Stimulated activated CD8-positive, alpha-beta memory T cell treated with anti-CD3 and anti-CD28 coated beads, Interleukin-15, amount 100 ng/mL, for 48 hours (primary cell): ENCODE data around the gene CD109.
"Not testable (repeated sequence)": the region's sequence is repeated elsewhere in the genome, so short reads cannot be mapped to it uniquely, and the experiment has no call there.

Experiments used
- DNase-seq, 2 donors: peaks; one replicate each; pipeline ENCODE4 v3.0.0-alpha.2; 2020; ENCODE audit warnings: low read depth in 2 of 2

The CD109 gene

DNA sequence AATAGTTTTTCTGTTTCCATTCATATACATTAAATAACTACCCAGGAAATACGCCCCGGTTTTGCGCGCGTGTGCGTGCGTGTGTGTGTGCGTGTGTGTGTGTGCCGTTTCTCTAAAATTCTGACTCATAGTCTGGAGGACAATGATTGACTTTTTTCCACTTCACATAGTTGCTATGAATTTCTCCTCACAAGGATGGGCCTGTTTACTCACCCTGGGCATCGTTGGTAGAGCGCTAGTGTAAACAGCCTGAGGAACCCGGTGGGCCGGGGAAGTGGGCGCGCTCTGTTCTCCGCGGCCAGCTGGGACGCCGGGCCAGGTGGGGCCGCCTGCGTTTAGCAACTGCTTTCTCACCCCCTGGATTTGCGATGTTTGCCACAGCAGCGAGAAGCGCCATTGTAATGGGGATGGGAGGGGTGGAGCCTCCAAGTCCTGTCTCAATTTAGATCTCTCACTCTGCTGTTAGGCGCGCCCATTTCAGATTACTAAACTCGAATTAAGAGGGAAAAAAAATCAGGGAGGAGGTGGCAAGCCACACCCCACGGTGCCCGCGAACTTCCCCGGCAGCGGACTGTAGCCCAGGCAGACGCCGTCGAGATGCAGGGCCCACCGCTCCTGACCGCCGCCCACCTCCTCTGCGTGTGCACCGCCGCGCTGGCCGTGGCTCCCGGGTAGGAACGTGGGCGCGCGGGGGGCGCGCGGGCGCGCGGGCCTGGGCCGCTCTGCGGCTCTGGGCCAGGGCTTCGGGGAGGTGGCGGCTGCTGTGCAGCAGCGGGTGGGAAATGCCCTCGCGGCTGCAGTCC is at the start of gene CD109:
TSS of gene CD109 (plus strand) at position 585 of the 803 bp plus-strand sequence. CDS start at position 598, 13 bp downstream.
- DNase-seq: peak; percentile 57 to 59

DNA sequence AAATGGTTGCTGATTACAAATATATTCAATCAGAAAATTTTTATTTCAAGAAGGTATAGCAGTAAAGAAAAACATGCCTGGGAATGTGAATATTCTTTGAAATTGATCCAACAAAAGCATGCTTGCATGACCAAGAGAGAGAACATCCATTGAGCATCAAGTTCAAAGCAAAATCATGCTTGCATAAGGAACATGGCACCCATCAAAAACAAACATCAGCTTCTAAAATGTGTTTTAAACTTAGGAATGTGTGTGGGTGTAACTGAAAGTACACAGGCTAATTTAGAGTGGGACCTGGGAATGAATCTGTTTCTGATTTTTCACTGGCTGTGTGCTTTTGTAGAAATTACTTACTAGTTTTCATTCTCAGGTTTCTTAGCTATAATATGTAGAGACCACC is 47.8 kb upstream of the CD109 start:
- no peak for DNase-seq

DNA sequence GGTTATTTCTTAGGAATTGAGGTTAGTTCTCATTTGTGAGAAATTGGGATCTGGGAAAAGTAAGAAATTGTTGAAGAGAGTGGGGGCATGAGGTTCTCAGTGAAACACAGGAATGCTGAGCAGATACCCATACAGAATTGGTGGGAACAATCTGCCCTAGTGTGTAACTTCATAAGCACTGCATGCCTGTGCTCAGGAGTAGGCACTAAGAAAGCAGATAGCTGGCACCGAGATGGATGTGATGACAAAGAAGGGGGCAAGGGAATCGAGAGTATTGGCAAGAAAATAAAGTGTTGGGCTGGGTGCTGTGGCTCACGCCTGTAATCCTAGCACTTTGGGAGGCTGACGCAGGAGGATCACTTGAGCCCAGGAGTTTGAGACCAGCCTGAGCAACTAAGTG is 46.2 kb upstream of the CD109 start:
- no peak for DNase-seq

DNA sequence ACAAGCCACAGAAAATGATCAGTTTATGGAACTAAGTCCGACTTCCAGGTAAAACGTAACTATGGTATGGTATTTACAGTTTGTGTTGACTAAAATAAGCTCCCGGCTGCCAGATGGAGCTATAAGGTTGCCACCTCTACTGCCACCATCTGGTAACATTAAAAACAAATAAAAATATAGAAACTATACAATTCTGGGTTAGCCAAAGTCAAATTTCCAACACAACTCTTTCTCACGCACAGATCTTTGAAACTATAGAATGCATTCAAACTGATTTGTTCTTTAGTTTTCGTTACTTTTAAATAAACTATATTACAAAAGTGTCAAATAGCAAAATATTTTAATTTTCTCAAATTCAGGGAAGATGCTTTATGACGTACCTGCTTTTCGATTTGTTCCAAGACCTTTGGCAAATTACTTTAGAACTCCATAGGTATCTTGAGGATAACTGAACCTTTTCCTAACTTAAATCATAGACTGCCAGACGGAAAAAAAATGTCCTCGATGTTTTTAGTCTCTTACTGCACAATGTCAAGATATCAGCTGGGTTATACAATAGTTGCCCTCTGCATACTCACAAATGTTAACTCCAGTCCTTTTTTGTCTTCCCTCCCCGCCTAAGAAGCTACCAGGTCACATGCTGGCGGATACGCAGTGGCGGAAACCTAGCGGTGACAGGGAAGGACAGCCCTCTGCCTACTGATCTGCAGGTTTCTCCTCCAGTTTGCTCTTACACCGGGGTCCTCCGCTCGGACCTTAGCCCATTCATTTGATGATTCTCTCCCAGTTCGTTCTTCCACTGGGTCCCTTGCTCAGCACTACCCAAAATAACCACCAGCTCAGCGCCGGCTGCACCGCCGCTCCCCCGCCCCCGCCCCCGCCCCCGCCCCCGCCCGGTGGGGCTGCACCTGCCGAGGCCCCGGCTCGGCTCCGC is 43.1 kb upstream of the CD109 start:
- peak; percentile 34 to 42 for DNase-seq

DNA sequence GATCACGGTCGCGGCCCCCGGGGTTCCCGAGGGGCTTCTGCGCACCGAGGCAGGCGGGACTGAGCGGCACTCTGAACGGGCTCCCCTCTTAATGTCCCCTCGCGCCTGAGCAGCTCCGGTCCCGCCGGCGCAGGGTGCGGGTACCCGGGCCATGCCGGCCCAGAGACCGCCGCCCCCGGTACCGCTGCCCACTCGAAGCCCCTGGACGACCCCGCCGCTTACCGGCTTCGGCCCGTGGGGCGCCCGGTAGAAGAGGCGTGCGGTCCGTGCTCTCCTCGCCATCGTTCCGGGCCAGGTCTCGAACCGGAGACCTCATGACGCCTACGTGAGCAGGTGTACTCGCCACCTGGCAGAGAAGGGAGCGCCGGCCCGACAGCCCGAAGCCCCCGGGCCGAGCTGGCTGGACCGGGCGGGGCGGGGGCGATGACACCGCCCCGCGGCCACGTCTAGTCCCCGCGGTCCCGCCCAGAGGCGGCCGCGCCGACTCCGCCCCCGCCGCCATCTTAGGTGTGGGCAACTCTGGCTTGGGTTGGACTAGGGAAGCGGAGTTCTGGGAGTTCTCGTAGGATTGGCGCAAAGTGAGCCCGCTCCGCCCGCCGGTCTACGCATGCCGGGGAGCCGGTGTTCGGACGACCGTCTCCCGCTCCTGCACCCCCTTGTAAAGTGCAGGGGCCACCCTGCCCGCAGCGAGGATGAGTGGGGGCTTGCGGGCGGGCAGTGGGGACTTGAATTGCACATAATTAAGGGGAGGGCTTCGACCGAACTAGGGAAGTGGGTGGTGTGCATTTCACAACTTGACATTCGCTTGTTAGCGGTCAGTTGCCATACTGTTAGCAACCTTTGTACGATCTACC is 42.2 kb upstream of the CD109 start, which contains the start of gene SLC17A5:
TSS of gene SLC17A5 (minus strand) at position 422 of the 854 bp plus-strand sequence. CDS start at position 316, 106 bp downstream.
- DNase-seq: peak; percentile 85 to 86

DNA sequence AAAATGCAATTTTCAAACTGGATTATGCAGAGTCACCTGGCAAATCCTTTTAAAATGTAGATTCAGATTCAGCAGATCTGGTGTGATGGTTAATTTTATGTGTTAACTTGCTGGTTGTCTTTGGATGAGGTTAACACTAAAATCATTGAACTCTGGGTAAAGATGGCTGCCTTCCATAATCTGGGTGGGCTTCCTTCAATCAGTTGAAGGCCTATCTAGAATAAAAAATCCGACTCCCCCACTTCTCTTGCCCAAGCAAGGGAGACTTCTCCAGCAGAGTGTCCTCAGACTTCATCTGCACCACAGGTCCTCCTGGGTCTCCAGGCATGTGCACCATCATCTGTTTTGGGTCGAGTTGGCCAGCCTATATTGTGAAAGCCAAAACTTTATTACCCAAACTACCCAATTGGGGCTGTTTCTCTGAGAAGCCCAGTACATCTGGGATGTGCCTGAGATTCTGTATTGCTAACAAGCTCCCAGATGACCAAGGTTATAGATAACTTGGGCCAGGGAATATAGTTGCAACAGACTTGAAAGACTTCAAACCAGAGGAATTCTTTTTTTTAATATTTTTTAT is 40.6 kb upstream of the CD109 start:
- DNase-seq: no peak

DNA sequence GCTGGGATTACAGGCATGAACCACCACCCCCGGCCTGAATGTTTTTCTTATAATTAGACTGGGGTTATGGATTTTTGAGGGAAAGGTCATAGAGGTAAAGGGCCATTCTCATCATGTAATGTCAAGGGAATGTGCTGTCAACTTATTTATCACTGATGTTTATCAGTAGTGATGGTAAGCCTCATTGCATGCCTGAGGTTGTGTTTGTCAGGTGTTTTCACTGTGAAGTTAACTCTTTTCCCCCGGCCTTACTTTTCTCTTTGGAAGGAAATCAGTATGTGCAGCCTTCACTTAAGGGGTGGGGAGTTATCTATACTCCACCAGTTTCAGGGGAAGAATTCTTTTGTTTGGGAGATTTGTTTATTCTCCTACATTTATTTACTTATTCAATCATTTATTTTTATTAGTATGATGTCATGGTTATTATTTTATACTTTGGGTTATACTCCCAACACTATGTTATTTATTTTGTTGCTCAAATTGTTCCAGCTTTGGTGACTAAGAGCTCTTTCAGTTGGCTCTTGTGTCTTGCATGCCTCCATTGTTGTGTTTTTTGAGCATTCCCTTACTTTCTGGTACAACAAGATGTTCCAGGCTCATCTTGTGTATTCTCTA is 39.4 kb upstream of the CD109 start:
- no peak for DNase-seq

DNA sequence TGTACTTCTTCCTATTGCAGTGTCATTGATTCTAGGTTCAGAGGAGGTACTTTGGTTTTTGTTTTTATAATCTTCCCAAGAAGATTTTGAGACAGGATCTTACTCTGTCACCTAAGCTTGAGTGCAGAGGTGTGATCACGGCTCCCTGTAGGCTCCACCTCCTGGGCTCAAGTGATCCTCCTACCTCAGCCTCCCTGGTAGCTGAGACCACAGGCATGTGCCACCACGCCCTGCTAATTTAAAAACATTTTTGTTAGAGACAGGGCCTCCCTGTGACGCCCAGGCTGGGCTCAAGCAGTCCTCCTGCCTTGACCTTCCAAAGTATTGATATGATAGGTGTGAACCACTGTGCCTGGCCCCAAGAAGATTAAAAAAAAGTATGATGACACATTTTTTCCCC is 38.8 kb upstream of the CD109 start:
- DNase-seq: peak in 1 of 2 donors; percentile 16

DNA sequence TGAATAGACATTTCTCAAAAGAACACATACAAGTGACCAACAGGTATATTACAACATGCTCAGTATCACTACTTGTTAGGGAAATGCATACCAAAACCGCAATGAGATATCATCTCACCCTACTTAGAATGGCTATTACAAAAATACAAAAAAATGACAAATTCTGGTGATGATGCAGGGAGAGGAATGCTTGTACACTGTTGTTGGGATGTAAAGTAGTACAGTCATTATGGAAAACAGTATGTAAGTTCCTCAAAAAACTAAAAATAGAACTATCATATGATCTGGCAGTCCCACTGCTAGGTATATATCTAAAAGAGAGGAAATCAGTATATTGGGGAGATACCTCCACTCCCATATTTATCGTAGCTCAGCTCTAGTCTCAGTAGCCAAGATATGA is 31.3 kb upstream of the CD109 start:
- DNase-seq: no peak

DNA sequence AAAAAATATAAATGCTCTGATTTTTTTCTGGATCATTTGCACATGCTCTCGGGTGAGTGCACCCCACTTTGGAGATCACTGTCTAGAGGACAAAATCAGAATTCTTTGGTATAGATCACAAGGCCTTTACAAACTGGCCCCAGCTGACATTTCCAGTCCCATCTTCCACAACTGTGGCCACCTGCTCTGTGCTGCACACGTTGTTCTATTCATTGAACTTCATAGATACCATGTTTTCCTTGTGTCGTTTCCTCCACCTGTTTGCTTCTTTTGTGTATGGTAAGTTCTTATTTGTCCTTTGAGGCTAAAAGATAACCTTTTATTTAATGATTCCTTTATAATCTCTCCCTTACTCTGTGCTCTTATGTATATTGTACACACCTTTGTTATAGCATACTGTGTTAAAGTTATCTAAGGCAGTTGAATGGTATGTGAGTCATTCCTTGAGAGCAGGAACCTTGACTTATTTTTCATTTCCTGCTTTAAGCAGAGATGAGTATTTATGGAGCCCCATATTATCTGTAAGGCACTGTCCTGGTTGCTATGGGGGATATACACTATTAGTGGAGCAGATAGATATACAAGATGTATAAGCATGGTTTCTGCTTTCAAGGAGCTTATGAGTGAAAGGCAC is 30.2 kb upstream of the CD109 start:
- DNase-seq: no peak

DNA sequence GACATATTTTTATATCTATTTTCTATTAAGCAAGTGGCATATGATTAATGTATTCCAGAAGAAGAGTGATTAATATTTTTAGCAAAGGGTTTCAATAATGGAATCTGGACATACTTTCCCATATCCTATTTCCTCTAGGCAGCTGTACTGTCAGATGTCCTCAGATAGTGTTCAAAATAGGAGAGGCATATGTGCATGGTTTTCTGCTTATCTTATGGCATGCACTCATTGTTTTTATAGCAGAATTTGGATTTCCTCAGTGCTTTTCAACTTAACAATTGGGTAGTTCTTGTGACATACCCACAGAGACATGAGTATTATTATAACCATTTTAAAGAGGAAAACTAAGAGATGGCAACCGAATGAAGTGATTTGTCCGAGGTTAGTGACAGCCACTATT is 29.6 kb upstream of the CD109 start:
- DNase-seq: no peak

DNA sequence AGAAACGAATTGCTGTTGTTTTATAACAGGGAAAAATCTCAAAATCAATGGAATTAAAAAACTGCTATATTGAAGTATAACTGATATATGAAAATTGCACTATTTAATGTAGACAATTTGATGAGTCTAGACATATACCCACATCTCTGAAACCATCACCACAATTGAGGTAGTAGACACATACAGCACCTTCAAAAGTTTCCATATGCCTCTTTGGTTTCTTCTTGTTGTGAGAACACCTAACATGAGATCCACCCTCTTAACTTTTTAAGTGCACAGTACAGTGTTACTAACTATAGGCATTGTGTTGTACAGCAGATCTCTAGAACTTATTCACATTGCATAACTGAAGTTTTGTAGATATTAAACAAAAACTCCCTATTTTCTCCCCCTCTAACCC is 28.2 kb upstream of the CD109 start:
- DNase-seq: no peak

DNA sequence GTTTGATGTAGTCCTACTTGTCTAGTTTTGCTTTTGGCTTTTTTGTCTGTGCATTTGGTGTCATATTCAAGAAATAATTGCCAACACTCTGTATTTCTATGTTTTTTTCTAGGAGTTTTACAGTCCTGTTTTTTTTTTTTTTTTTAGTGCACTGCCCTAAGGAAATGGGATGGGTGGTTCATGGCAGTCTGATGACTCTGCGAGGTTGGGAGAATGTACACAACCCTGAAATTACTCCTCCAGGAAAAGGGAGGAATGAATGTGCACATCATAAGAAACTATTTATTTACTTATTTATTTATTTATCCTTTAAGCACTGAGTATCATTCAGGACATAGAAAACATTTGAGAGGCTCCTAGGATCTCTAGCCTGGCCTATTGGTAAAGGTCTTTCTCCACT is 27.0 kb upstream of the CD109 start:
- DNase-seq: no peak

DNA sequence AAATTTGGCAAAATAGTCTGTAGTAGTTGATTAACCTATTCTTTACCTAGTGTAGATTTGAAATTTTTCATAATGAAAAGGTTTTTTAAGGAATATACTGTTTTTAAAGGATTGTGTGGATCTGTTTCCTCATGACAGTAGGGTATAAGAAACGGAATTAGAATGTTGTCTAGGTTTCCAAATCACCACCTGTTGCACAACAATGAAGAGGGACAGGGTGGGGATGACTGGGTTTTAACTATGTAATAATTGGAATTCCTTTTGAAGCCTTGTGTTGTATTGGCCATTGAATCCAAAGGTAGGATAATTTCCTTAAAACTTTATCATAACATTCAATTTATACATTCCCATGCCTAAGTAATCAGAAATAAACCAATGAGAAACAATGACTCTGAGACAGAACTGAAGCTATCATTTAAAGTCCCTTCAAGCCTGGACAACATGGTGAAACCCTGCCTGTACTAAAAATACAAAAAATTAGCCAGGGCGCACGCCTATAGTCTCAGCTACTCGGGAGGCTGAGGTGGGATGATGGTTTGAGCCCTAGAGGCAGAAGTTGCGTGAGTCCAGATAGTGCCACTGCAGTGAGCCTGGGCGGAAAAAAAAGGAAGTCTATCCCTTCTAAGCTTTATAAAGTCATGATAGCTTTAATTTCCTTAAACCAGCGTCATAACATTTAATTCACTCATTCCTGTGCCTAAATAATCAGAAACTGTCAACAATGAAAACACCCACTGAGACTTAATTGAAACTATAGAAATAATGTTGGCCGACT is 23.9 kb upstream of the CD109 start:
- no peak for DNase-seq

DNA sequence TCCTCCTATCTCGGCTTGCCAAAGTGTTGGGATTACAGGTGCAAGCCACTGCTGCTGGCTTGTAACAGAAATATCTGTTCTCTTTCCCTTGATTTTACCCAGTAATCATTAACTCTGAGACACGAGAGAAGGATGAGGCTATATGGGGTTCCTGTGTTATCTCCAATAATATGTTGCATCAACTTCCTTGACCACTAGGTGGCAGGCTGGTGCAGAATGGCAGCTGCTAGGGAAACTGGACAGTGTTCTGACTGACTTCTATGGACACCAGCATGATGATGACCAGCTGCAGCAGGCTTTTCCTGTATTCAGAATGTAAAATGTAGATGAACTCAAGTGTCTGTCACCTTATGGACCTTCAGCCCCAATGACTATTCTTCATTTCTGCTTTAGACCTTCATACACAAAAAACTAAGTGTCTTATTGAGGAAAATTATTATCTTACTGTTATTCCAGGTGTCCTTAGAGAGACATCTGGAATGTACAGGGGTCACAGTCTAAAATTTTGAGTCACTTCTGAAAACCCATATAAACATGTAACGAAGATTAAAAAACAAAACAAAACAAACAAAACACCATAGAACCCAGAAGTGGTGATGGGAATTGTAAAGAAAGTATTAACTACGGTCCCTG is 20.4 kb upstream of the CD109 start:
- DNase-seq: peak; percentile 22 to 48

DNA sequence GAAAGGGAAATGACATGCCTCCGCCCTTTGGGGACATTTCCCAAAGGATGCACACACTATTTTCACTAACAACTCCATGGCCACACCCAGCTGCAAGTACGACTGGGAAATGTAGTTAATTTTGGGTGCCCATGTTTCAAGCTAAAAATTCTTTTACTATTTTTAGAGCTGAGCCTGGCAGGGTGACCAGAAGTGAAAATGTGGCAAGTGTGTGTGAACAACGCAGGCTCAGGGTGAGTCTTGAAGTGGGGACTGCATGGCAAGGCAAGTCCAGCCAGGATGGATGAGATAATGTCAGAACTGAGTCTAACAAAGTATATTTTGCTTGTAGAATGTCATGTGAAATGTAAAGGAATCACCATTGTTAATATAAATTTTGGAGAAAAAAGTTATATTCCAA is 17.0 kb upstream of the CD109 start:
- DNase-seq: no peak

DNA sequence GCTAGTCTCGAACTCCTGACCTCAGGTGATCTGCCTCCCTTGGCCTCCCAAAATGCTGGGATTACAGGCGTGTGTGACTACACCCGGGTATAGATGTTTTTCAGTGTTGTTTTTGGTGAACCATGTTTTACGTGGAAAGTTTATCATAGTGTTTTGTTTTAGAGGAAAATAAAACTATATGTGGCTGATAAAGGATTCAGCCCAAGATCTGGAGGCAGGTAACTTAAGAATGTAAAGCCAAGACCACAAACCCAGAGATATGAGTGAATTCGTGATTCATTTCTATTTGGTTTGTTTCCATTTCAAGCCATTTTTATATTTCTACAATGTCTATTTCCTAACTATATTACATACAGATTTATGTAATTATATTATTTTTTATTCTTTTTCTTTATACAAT is 16.2 kb upstream of the CD109 start:
- DNase-seq: not testable (repeated sequence)

DNA sequence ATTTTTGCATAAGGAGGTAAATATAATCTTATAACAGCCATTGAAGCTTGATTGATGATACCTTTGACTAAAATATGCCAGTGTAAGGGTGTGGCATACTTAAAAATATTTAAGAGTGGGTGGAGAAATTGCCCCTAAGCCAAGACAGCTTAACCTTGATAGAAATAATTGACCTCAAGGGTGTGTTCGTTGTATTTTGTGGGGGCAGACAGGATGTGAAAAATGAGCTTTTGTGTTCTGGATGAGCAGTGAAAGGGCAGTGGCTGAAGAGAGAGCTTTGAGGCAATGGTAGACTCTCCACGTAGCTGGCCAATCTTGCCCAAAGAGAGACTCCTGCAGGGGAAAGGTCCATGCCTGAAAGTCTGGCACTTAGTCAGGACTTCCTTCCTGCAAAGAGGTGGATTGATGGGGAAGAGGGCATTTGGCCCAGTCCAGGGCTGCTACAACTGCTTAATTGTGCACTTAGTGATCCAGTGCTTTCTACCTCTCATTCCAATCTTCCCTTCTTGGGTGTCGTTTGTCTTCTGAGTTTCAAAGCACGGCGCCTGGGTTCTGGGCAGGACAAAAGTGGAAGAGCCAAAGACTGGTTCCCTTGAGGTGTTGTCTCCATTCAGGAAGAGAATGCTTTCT is 15.6 kb upstream of the CD109 start:
- no peak for DNase-seq

DNA sequence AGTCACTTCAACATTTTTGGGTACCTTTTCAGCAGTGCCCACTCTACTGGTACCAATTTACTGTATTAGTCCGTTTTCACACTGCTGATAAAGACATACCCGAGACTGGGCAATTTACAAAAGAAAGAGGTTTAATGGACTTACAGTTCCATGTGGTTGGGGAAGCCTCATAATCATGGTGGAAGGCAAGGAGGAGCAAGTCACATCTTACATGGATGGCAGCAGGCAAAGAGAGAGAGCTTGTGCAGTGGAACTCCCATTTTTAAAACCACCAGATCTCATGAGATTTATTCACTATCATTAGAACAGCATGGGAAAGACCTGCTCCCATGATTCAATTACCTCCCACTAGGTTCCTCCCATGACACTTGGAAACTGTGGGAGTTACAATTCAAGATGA is 12.4 kb upstream of the CD109 start:
- not testable (repeated sequence) for DNase-seq
